Measurements from ENCODE around the gene C1orf210. TPM values are rescaled to one million over a fixed set of nuclear protein-coding genes. Genes with fewer than 3 reads are reported as not detected.

The C1orf210 gene
- total and polyA plus RNA-seq, 2 donors (not counting 1 experiment from before 2014, with no cell fraction given), result not detected

GRCh38 chr1:43315963-43316737 lies 30.8 kb upstream of the C1orf210 start:
- intact Hi-C loops (cut with micrococcal nuclease), result no loop called here
- no peaks in the 10 kb centered on the region for H4K20me1 ChIP-seq (ENCODE audit: control insufficient read depth, insufficient read depth, low read length, poor library complexity, severe bottlenecking)
- no peaks in the 10 kb centered on the region for H3K36me3 ChIP-seq (replicated peaks in 1 of 2; ENCODE audit: control extremely low read depth in 1 of 2, control insufficient read depth in 1 of 2, extremely low read depth in 1 of 2, insufficient read depth in 2 of 2, low read length in 1 of 2)
- H3K4me3 Mint-ChIP-seq, result no peak overlapping the region
- H3K4me1 Mint-ChIP-seq, result no peaks in the 10 kb centered on the region
- ATAC-seq (ENCODE audit: low read depth), result no peak
- H3K79me2 ChIP-seq (ENCODE audit: control insufficient read depth, insufficient read depth, low read length), result no peaks in the 10 kb centered on the region
- TF ChIP-seq CTCF (IDR thresholded peaks at IDR 0.05) (no peak), EZH2 (IDR thresholded peaks at IDR 0.05; ENCODE audit: borderline replicate concordance, insufficient read depth, low read depth, low read length, poor library complexity, severe bottlenecking) (no peak)
- DNase-seq, result no peak
- H3K27ac Mint-ChIP-seq, result no peak overlapping the region
- ChIA-PET CTCF (no interaction called here), POLR2A (no interaction called here)
- H3K27me3 Mint-ChIP-seq, result no peaks in the 10 kb centered on the region
- H3K4me1 ChIP-seq (ENCODE audit: control insufficient read depth in 2 of 2, insufficient read depth in 2 of 2, low read length in 2 of 2), result no peaks in the 10 kb centered on the region
- no peak overlapping the region for H3K4me2 ChIP-seq (replicated peaks; ENCODE audit: low read depth, low read length, poor library complexity, severe bottlenecking)
- WGBS (ENCODE audit: insufficient coverage), result 90% methylated on average over 9 of the region's 10 CpGs
- H3K27me3 ChIP-seq (replicated peaks in 1 of 4; ENCODE audit: control extremely low read depth in 1 of 4, control insufficient read depth in 3 of 4, insufficient read depth in 4 of 4, low read length in 3 of 4), result no peaks in the 10 kb centered on the region
- H3K9me3 Mint-ChIP-seq (ENCODE audit: insufficient read depth), result no peaks in the 10 kb centered on the region
- H3K9me3 ChIP-seq (ENCODE audit: control extremely low read depth in 1 of 3, control insufficient read depth in 2 of 3, insufficient read depth in 1 of 3, low read length in 2 of 3), result no peaks in the 10 kb centered on the region
- no peak overlapping the region for H3K27ac ChIP-seq (ENCODE audit: low read length in 2 of 2)
- H3K4me3 ChIP-seq (ENCODE audit: control extremely low read depth in 1 of 5, extremely low read depth in 1 of 5, insufficient read depth in 1 of 5, low read depth in 2 of 5, low read length in 4 of 5), result no peak overlapping the region
- H2AFZ ChIP-seq (ENCODE audit: insufficient read depth, low read depth, low read length, poor library complexity, severe bottlenecking), result no peak overlapping the region
- H3K9ac ChIP-seq (ENCODE audit: low read length), result no peak overlapping the region

DNA sequence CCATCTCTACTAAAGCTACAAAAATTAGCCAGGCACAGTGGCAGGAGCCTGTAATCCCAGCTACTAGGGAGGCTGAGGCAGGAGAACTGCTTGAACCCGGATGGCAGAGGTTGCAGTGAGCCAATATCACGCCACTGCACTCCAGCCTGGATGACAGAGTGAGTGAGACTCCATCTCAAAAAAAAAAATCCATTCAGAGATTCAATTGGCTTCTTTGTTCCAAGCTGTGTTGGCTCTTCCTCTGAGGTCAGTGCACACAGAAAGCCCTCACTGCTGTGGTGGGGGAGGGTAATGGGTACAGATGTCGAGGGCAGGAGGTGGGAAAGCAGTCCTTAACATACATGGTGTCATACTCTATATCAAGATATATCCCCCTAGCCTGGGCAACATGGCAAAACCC lies 30.1 kb upstream of the C1orf210 start:
- Mint-ChIP-seq H3K27ac (no peak overlapping the region), H3K9me3 (ENCODE audit: insufficient read depth) (no peaks in the 10 kb centered on the region), H3K27me3 (no peaks in the 10 kb centered on the region), H3K4me1 (no peaks in the 10 kb centered on the region), H3K4me3 (no peak overlapping the region)
- ATAC-seq (ENCODE audit: low read depth) (no peak), DNase-seq (no peak)
- Histone ChIP-seq H3K9me3 (ENCODE audit: control extremely low read depth in 1 of 3, control insufficient read depth in 2 of 3, insufficient read depth in 1 of 3, low read length in 2 of 3) (no peaks in the 10 kb centered on the region), H3K36me3 (replicated peaks in 1 of 2; ENCODE audit: control extremely low read depth in 1 of 2, control insufficient read depth in 1 of 2, extremely low read depth in 1 of 2, insufficient read depth in 2 of 2, low read length in 1 of 2) (no peaks in the 10 kb centered on the region), H3K79me2 (ENCODE audit: control insufficient read depth, insufficient read depth, low read length) (no peaks in the 10 kb centered on the region), H3K4me2 (replicated peaks; ENCODE audit: low read depth, low read length, poor library complexity, severe bottlenecking) (no peak overlapping the region), H3K9ac (ENCODE audit: low read length) (no peak overlapping the region), H2AFZ (ENCODE audit: insufficient read depth, low read depth, low read length, poor library complexity, severe bottlenecking) (no peak overlapping the region), H3K4me1 (ENCODE audit: control insufficient read depth in 2 of 2, insufficient read depth in 2 of 2, low read length in 2 of 2) (no peaks in the 10 kb centered on the region), H3K27ac (ENCODE audit: low read length in 2 of 2) (no peak overlapping the region), H4K20me1 (ENCODE audit: control insufficient read depth, insufficient read depth, low read length, poor library complexity, severe bottlenecking) (no peaks in the 10 kb centered on the region), H3K4me3 (ENCODE audit: control extremely low read depth in 1 of 5, extremely low read depth in 1 of 5, insufficient read depth in 1 of 5, low read depth in 2 of 5, low read length in 4 of 5) (no peak overlapping the region), H3K27me3 (replicated peaks in 1 of 4; ENCODE audit: control extremely low read depth in 1 of 4, control insufficient read depth in 3 of 4, insufficient read depth in 4 of 4, low read length in 3 of 4) (no peaks in the 10 kb centered on the region)
- no peak for TF ChIP-seq CTCF (IDR thresholded peaks at IDR 0.05)
- no peak for TF ChIP-seq EZH2 (IDR thresholded peaks at IDR 0.05; ENCODE audit: borderline replicate concordance, insufficient read depth, low read depth, low read length, poor library complexity, severe bottlenecking)
- WGBS (ENCODE audit: insufficient coverage), result 92% methylated on average over 2 of the region's 3 CpGs
- intact Hi-C loops (cut with micrococcal nuclease), result no loop called here
- ChIA-PET POLR2A (no interaction called here), CTCF (no interaction called here)
